ENCODE results near the gene PDE4D. TPM values are rescaled to one million over a fixed set of nuclear protein-coding genes. Genes with fewer than 3 reads are reported as not detected.

PDE4D gene
- total RNA-seq, 1 donor, result 19.9 TPM

- Histone ChIP-seq H2AFZ (ENCODE audit: low read length) (no peak overlapping the region), H3K4me2 (ENCODE audit: insufficient read depth, low read length) (no peak overlapping the region), H3K79me2 (ENCODE audit: insufficient read depth, low read length) (no peaks in the 10 kb centered on the region), H3K4me3 (ENCODE audit: insufficient read depth, low read length) (no peak overlapping the region), H3K36me3 (ENCODE audit: insufficient read depth, low read length) (no peaks in the 10 kb centered on the region), H3K27ac (ENCODE audit: low read depth, low read length) (no peak overlapping the region), H3K27me3 (ENCODE audit: insufficient read depth, low read length) (peaks cover 6% of the 10 kb centered on the region), H4K20me1 (ENCODE audit: insufficient read depth, low read length) (no peaks in the 10 kb centered on the region), H3K9me3 (ENCODE audit: low read depth, low read length) (no peaks in the 10 kb centered on the region), H3K4me1 (ENCODE audit: insufficient read depth, low read length) (peaks cover 3% of the 10 kb centered on the region)
- peak; percentile 26 for TF ChIP-seq CTCF (IDR thresholded peaks at IDR 0.05; ENCODE audit: extremely low read depth, low read depth, low read length)
- no peak for DNase-seq (ENCODE audit: insufficient read length, low spot score, missing footprints)
Observed at GRCh38 chr5:59221769-59222168, 671.8 kb downstream of the PDE4D start.

GRCh38 chr5:59218424-59219045 is 675.0 kb downstream of the PDE4D start:
- no peak overlapping the region for H2AFZ ChIP-seq (ENCODE audit: low read length)
- DNase-seq (ENCODE audit: insufficient read length, low spot score, missing footprints), result no peak
- H3K36me3 ChIP-seq (ENCODE audit: insufficient read depth, low read length), result no peaks in the 10 kb centered on the region
- peak; percentile 38 for TF ChIP-seq CTCF (IDR thresholded peaks at IDR 0.05; ENCODE audit: extremely low read depth, low read depth, low read length)
- peaks cover 23% of the 10 kb centered on the region for H3K27me3 ChIP-seq (ENCODE audit: insufficient read depth, low read length)
- H3K4me1 ChIP-seq (ENCODE audit: insufficient read depth, low read length), result peaks cover 3% of the 10 kb centered on the region
- no peak overlapping the region for H3K4me3 ChIP-seq (ENCODE audit: insufficient read depth, low read length)
- no peaks in the 10 kb centered on the region for H3K9me3 ChIP-seq (ENCODE audit: low read depth, low read length)
- H4K20me1 ChIP-seq (ENCODE audit: insufficient read depth, low read length), result no peaks in the 10 kb centered on the region
- no peak overlapping the region for H3K27ac ChIP-seq (ENCODE audit: low read depth, low read length)
- no peaks in the 10 kb centered on the region for H3K79me2 ChIP-seq (ENCODE audit: insufficient read depth, low read length)
- no peak overlapping the region for H3K4me2 ChIP-seq (ENCODE audit: insufficient read depth, low read length)

GRCh38 chr5:59216841-59217240 is 676.7 kb downstream of the PDE4D start:
- DNase-seq (ENCODE audit: insufficient read length, low spot score, missing footprints), result no peak
- no peaks in the 10 kb centered on the region for H3K36me3 ChIP-seq (ENCODE audit: insufficient read depth, low read length)
- TF ChIP-seq CTCF (IDR thresholded peaks at IDR 0.05; ENCODE audit: extremely low read depth, low read depth, low read length), result no peak
- H2AFZ ChIP-seq (ENCODE audit: low read length), result no peak overlapping the region
- H3K4me3 ChIP-seq (ENCODE audit: insufficient read depth, low read length), result no peak overlapping the region
- no peaks in the 10 kb centered on the region for H4K20me1 ChIP-seq (ENCODE audit: insufficient read depth, low read length)
- H3K4me1 ChIP-seq (ENCODE audit: insufficient read depth, low read length), result no peaks in the 10 kb centered on the region
- no peak overlapping the region for H3K27ac ChIP-seq (ENCODE audit: low read depth, low read length)
- H3K79me2 ChIP-seq (ENCODE audit: insufficient read depth, low read length), result no peaks in the 10 kb centered on the region
- peaks cover 30% of the 10 kb centered on the region for H3K27me3 ChIP-seq (ENCODE audit: insufficient read depth, low read length)
- H3K9me3 ChIP-seq (ENCODE audit: low read depth, low read length), result no peaks in the 10 kb centered on the region
- no peak overlapping the region for H3K4me2 ChIP-seq (ENCODE audit: insufficient read depth, low read length)

- Histone ChIP-seq H3K79me2 (ENCODE audit: insufficient read depth, low read length) (no peaks in the 10 kb centered on the region), H3K36me3 (ENCODE audit: insufficient read depth, low read length) (no peaks in the 10 kb centered on the region), H3K4me2 (ENCODE audit: insufficient read depth, low read length) (no peak overlapping the region), H3K27me3 (ENCODE audit: insufficient read depth, low read length) (peaks cover 28% of the 10 kb centered on the region), H3K27ac (ENCODE audit: low read depth, low read length) (no peak overlapping the region), H3K4me1 (ENCODE audit: insufficient read depth, low read length) (no peaks in the 10 kb centered on the region), H3K9me3 (ENCODE audit: low read depth, low read length) (no peaks in the 10 kb centered on the region), H2AFZ (ENCODE audit: low read length) (no peak overlapping the region), H3K4me3 (ENCODE audit: insufficient read depth, low read length) (no peak overlapping the region), H4K20me1 (ENCODE audit: insufficient read depth, low read length) (no peaks in the 10 kb centered on the region)
- DNase-seq (ENCODE audit: insufficient read length, low spot score, missing footprints), result no peak
- no peak for TF ChIP-seq CTCF (IDR thresholded peaks at IDR 0.05; ENCODE audit: extremely low read depth, low read depth, low read length)
Observed at GRCh38 chr5:59212596-59212995, 680.9 kb downstream of the PDE4D start.

Data from osteoblast (primary cell).